Islet precursor cell (in vitro differentiated cells): ENCODE data around the gene APRT.
"Not testable (repeated sequence)": the region's sequence is repeated elsewhere in the genome, so short reads cannot be mapped to it uniquely, and the experiment has no call there.

Source experiments
- DNase-seq: peaks from one replicate; pipeline ENCODE4 v3.0.0-alpha.2; 2018

APRT gene

GRCh38 chr16:88806491-88807111, 5.1 kb downstream of the APRT start:
- DNase-seq = no peak

DNA sequence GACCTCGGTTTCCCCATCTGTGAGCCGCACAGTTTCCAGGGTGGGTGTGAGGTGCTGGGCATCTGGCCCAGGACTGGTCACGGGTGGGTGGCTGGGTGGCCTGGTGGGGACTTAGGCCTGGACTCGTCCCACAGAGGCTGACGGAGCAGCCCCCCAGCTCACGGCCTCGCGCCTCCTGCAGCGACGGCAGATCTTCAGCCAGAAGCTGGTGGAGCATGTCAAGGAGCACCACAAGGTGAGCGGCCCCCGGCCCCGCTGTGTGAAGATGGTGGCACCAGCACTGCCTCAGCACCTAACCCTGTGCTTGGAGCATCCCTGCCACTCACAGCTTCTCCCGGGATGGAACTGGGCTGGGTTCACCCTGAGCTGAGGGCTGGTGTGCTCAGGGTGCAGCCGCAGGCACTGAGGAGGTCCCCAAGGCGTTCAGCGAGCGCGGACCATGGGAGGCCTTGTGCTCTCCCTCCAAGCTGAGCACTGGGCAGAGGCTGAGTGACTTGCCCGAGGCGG, 5.8 kb downstream of the APRT start:
- no peak for DNase-seq

- no peak for DNase-seq
These were observed 6.4 kb downstream of the APRT start for GRCh38 chr16:88805340-88805715.

DNA sequence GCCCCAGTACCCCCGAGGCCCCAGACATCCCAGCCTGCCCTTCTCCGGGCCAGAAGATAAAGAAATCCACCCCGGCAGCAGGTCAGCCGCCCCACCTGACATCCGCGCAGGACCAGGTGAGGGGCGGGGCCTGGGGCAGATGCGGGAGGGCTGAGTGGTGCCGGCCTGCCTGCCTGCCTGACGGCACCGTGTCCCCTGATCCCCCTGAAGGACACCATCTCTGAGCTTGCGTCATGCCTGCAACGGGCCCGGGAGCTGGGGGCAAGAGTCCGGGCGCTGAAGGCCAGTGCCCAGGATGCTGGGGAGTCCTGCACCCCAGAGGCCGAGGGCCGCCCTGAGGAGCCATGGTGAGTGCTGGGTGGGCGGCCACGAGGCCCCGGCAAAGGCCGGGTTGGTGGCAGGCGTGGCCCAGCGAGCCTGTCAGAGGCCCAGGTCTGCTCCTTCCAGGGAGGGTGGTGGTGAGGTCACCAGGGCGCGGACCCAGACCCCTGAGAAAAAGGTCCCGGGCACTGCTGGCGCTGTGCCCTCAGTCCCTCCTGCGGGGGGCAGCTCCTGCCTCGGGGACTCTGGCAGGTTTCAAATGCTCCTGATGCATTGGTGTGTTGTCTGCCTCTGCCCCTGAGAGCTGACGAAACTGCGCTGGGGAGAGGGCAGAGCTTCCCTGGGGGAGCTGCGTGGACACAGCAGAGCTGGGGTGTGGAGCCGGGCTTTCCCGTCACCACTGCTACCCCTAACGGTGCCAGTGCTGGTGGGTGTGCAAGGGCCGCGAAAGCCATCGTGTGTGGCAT, 7.0 kb downstream of the APRT start:
- peak; percentile 77 for DNase-seq

DNA sequence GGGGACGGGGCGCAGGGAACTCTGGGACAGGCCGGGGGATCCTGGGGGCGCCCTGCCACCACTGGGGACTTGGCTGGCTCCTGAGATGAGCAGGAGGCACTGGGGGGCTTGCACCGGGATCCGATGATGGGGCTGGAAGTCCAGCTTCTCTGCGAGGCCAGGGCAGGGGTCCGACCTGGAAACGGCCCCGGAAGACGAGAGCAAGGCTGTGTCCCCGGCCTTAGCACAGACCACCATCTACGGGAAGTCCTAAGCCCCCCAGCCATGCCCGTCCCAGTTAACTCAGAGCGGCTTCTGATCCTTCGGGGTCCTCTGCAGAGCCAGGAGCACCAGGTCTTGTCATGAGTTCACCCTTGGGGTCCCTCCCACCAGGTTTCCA, 7.6 kb downstream of the APRT start:
- DNase-seq = no peak

- DNase-seq = peak; percentile 84
These were observed 8.3 kb downstream of the APRT start, which contains the start of gene CDT1 for GRCh38 chr16:88803264-88803987. Gene CDT1, plus strand, starts transcription at chr16:88803789. Its CDS starts 43 bp downstream, at chr16:88803832.

DNA sequence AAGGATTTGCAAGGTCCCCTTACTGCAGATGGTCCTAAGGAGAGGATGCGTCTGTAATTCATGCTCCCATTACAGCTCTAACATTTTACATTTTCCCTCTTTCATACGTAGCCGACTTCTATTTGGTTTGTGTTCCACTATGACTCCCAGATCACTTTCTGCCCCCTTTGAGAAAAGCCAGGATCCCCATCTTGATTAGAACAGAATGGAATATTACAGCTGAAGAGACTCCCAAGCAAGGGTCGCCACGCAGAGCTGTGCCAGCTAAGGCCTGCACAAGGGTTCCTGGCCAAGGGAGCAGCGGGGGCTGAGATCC, 11.5 kb downstream of the APRT start:
- DNase-seq = no peak

GRCh38 chr16:88799569-88800276, 12.0 kb downstream of the APRT start:
- DNase-seq = no peak

- DNase-seq = no peak
These were observed 12.8 kb downstream of the APRT start for GRCh38 chr16:88798772-88799455.

DNA sequence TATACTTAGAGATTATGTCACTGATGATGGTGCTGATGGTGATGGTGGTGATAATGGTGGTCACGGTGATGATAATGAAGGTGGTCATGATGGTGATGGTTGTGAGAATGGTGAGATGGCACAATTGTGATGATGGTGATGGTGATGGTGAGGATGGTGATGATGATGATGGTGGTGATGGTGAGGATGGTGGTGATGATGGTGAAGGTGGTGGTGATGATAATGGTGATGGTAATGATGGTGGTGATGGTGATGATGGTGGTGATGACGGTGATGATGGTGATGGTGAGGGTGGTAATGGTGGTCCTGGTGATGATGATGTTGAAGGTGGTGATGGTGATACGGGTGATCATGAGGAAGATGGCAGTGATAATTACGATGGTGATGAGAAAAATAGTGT, 13.7 kb downstream of the APRT start:
- no peak for DNase-seq

DNA sequence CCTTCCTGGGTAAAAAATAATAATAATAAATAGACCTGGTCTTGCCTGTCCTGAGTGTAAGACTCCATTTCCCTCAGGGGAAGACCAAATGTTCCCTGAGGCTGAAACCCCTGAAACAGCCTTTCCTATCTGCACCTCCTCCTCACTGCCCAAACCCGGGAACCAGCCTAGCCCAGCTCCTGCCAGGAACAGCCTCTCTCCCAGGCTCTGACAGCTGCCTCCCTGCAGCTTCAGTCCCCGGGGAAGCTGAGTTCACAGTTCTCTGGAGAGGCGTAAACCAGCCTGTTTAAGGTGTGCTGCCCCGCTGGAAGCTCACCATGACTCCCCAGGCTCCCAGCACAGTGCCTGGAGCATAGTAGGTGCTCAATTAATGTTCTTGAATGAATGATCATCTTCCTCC, 15.4 kb downstream of the APRT start:
- no peak for DNase-seq

- no peak for DNase-seq
These were observed 18.3 kb downstream of the APRT start for GRCh38 chr16:88793251-88793954.

GRCh38 chr16:88792668-88793250, 19.0 kb downstream of the APRT start:
- no peak for DNase-seq

- DNase-seq = peak; percentile 54
These were observed 19.6 kb downstream of the APRT start for GRCh38 chr16:88792078-88792550.

- DNase-seq = peak; percentile 65
These were observed 21.2 kb downstream of the APRT start for GRCh38 chr16:88790312-88791211.

GRCh38 chr16:88789594-88789993, 22.1 kb downstream of the APRT start:
- DNase-seq = no peak

- not testable (repeated sequence) for DNase-seq
These were observed 23.0 kb downstream of the APRT start for GRCh38 chr16:88788749-88789148.

- DNase-seq = no peak
These were observed 24.0 kb downstream of the APRT start for GRCh38 chr16:88787579-88788314.

GRCh38 chr16:88785106-88785924, 26.4 kb downstream of the APRT start, which contains the start of gene PIEZO1:
Gene PIEZO1, minus strand, starts transcription at chr16:88785220. Its CDS starts 256 bp downstream, at chr16:88784964.
- peak; percentile 78 for DNase-seq
